NCI-H146 treated with DMSO at 0.1 percent for 48 hours (cell line): ENCODE data around the gene ASAP3.
"Not testable (repeated sequence)": the region's sequence is repeated elsewhere in the genome, so short reads cannot be mapped to it uniquely, and the experiment has no call there.

Experiments
- DNase-seq: peaks from one replicate; lab custom pipeline; 2025; ENCODE audit not compliant: unreplicated experiment; lab: John Stamatoyannopoulos, UW

ASAP3 gene

GRCh38 chr1:23515905-23516304 is 31.9 kb upstream of the ASAP3 start:
- no peak for DNase-seq

GRCh38 chr1:23514111-23514679 is 30.2 kb upstream of the ASAP3 start:
- DNase-seq = no peak

GRCh38 chr1:23509896-23510295 is 25.9 kb upstream of the ASAP3 start:
- no peak for DNase-seq

- no peak for DNase-seq
Observed at GRCh38 chr1:23506376-23507107, 22.6 kb upstream of the ASAP3 start.

- DNase-seq = no peak
Observed at GRCh38 chr1:23505851-23506250, 21.9 kb upstream of the ASAP3 start.

GRCh38 chr1:23504156-23504555 is 20.2 kb upstream of the ASAP3 start:
- not testable (repeated sequence) for DNase-seq

- no peak for DNase-seq
Observed at GRCh38 chr1:23502951-23503350, 19.0 kb upstream of the ASAP3 start.

GRCh38 chr1:23500466-23500865 is 16.5 kb upstream of the ASAP3 start:
- DNase-seq = no peak

- DNase-seq = no peak
Observed at GRCh38 chr1:23497777-23498439, 13.9 kb upstream of the ASAP3 start.

- no peak for DNase-seq
Observed at GRCh38 chr1:23496490-23497181, 12.7 kb upstream of the ASAP3 start.

GRCh38 chr1:23494836-23495235 is 10.9 kb upstream of the ASAP3 start:
- DNase-seq = not testable (repeated sequence)

- not testable (repeated sequence) for DNase-seq
Observed at GRCh38 chr1:23492776-23493175, 8.8 kb upstream of the ASAP3 start.

GRCh38 chr1:23492132-23492720 is 8.2 kb upstream of the ASAP3 start:
- no peak for DNase-seq

- DNase-seq = no peak
Observed at GRCh38 chr1:23489842-23490241, 5.9 kb upstream of the ASAP3 start.

- DNase-seq = no peak
Observed at GRCh38 chr1:23485002-23485332, 988 bp upstream of the ASAP3 start.

- DNase-seq = peak; percentile 53
Observed at GRCh38 chr1:23484253-23485001, 448 bp upstream of the ASAP3 start.

- DNase-seq = no peak
Observed at GRCh38 chr1:23481904-23482303, 2.1 kb downstream of the ASAP3 start.

GRCh38 chr1:23481026-23481597 is 2.9 kb downstream of the ASAP3 start:
- no peak for DNase-seq

GRCh38 chr1:23480187-23481025 is 3.6 kb downstream of the ASAP3 start:
- DNase-seq = no peak

GRCh38 chr1:23479666-23479941 is 4.4 kb downstream of the ASAP3 start:
- DNase-seq = no peak
